ENCODE measurements around the gene SKI.
A peak's percentile ranks its signal among the peaks of the same experiment; 100 is the strongest.

The SKI gene

DNA sequence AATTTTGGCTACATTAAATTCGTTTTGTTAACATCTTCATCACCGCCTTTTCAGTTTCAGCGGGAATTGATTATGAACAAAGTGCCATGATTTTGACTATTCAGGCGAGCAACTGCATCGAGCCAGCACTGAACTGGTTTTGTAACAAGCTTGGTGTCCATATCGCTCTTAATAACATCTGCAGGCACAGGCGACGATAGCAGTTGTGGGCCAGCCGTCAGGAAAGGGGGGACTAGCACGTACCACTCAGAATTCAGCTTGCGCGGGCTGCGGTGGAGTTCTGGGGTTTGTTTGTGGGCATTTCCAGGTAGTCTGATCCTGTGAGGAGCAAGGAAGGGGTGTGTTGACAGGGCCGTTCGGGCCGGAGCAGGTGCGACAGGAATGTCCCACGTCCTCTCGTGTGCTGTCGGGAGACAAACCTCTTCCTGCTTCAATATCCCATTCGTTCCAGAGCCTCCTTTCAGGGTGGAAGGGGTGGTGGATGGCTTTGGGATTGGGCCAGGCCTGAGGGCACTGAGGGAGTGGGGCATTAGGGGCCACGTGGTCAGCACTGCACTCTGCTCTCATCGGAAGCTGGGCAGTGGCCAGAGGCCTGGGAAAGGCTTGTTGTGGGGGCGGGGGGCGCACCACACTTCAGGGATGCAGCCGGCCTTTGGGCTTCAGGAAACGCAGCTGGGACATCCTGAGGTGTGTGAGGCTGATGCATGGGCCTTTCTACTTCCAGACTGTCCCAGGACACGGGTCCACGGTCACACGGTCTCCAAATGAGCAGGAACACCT, 39.1 kb downstream of the SKI start:
- DNase-seq = no peak

DNA sequence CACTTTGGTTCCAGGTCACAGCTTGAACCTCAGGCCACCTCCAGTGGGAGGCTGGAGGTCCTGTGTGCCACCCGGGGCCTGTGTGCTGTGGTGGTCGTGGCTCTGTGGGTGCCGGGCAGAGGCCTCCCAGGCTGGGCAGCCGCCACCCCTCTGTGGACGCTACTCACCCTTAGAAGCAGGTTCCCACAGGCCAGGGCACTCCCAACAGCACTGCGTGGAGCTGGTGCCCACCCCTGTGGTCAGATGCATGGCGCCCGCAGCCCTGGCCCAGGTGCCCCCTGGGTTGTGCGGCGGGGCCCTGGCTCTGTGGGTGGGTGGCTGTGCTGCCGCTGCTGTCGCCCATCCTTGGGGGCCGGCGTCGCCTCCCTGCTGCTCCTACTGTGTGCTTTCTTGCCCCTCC, 39.7 kb downstream of the SKI start:
- DNase-seq = no peak

DNA sequence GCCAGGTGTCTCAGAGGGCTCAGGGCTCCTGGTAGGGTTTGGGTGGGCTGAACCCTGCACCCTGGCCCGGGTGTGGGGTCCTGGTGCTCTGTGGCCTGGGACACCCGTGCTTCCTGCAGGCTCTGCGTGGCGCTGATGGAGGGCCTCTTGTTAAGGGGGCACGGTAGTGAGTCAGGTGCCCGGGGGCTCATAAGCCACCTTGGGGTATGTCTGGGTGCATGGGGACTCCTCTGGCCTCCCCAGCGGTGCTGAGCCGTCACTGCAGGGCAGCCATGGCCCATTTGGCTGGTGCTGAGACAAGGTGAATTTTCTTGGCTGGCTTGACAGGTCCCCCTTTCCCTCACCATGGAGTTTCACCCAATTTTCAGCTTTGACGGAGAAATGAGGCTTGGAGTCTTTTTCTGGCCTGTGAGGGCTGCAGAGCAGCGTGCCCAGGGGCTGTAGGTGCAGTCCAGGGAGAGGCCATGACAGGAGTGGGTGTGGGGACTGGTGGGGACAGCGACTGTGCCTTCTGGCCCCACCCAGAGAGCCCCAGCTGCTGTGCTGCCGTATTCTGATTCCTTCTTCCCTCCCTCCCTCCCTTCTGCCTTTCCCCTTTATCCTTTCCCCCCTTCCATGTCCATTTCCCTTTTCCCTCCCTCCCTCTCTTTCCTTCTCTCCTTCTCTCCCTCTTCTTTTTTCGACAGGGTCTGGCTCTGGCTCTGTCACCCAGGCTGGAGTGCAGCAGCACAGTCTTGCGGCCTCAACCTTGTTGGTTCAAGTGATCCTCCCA, 40.4 kb downstream of the SKI start:
- DNase-seq = no peak

DNA sequence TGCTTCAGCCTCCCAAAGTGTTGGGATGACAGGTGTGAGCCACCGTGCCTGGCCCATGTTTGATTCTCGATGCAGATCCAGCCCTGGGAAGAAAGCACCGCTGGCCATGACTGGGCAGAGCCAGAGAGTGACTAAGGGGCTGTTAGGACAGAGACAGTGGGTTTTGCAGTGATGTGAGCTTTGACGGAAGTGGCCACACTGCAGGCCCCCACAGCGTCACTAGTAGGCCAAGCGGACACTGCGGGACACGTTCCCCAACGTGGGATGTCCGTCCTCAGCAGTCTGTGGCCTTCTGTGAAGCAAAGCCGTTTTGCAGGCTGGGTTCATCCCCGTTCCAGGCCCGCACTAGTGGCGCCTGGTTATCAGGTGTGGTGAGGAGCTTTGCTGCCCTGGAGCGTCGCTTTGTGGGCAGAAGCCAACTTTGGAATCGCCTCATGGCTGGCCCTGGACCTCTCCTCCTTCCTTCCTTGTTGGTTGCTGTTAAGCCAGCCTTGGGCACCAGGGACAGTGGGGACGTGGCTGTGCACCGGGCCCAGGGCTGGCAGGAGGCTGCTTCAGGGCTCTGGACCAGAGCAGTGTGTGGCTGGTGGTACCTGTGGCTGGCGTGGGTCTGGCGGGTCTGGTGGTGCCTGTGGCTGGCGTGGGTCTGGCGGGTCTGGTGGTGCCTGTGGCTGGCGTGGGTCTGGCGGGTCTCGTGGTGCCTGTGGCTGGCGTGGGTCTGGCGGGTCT, 41.2 kb downstream of the SKI start:
- no peak for DNase-seq

DNA sequence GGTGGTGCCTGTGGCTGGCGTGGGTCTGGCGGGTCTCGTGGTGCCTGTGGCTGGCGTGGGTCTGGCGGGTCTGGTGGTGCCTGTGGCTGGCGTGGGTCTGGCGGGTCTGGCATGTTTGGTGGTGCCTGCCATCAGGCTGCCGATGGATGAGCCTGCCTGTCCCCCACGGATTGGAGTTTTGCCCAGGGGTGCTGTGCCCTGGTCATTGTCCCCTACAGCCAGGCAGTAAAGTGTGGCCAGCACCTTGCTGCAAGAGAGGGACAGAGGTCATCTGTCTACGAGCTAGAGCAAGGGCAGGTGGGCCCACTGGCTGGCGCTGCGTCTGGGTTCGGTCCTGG, 41.8 kb downstream of the SKI start:
- no peak for DNase-seq

DNA sequence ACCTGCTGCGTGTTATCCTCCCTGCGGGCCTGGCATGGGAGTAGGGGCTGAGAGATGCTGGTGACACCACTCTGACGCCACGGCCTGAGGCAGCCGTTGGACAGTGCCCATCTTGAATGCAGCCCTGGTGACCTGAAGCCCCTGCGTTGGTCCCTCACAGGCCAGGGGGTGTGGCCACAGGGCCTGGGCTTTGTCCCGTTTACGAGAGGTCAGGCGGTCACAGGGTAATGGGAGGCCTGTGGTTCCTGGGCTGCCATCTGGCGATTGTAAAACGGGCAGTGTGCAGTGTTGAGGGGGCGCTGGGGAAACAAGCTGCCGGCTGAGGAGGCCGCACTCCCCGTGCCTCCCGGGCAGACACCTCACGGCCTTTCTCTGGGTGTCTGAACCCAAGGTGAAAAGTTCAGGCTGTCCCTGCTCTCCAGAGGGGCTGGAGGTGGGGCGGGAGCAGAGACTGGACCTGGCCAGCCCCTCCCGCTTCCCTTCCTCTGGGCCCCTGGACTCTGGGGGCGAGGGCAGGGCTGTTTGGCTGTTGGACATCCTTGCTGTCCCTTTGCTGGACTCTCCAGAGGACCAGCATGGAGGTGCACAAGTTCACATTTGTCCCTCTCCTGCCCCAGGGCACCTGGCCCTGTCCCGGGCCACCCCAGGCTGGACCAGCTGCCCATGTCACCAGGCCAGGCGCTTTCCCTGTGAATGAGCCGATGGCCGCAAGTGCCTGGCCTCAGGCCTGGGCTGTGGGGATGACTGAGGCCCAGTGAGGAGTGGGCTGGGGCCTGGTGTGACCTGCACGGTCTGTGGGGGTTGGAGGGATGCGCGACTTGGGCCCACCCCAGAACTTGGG, 42.4 kb downstream of the SKI start:
- no peak for DNase-seq

DNA sequence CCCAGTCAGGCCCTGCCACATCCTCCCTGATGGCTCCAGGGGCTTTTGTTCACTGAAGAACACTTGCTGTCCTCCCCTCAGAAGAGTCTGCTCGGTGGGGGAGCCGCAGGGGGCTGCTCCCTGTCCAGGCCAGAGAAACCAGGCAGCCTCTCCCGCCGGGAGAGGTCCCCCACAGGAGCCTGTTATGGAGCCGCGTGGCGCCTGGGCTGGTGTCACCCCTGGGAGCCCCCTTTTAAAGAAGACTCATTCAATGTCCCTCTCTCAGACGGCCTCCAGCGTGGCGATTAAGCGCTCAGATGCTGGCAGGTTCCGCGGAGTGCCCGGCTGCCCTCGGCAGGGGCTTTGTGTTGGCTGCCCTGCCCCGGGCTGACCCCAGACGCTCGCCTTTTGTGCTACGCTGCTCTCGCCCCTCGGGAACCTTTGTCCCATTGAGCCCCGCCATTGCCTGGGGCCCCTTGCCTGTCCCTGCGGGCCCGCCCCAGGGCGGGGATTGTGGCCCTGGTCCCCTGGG, 43.1 kb downstream of the SKI start:
- no peak for DNase-seq

DNA sequence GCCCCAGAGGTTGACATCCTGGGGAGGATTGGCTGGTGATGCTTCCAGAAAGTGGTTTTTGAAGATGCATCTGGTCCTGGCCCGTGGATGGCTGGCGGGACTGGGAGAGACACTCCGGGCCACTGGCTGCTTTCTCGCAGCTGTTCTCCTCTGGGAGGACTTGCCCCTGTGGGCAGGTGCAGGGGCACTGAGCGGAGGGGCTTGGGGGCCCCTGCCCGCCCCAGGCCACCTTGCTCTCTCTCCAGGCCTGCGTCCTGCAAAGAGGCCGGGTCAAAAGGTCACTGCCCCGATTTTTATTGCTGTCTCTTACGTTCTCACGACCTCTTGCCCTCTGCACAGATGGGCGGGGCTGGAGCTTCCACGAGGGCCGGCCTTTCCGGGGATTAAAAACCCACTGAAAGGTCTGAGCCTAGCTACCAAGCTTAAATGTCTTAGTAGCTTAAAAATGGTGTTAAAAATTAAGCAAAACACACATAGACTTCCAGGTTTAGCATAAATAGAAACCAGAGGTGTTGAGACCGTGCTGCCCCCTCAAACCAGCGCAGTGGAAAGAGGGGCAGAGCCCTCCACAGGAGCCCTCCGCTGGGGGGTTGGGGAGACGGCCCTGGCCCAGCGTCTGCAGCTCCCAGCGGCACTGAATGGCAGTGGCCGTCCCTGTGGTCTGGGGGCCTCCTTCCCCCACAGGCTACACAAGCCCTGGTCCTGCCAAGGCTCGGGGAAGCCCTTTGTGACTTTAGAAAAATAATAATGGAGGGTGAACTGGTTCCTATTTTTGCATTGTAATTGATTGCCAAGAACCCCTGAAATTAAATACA, 43.9 kb downstream of the SKI start:
- no peak for DNase-seq

DNA sequence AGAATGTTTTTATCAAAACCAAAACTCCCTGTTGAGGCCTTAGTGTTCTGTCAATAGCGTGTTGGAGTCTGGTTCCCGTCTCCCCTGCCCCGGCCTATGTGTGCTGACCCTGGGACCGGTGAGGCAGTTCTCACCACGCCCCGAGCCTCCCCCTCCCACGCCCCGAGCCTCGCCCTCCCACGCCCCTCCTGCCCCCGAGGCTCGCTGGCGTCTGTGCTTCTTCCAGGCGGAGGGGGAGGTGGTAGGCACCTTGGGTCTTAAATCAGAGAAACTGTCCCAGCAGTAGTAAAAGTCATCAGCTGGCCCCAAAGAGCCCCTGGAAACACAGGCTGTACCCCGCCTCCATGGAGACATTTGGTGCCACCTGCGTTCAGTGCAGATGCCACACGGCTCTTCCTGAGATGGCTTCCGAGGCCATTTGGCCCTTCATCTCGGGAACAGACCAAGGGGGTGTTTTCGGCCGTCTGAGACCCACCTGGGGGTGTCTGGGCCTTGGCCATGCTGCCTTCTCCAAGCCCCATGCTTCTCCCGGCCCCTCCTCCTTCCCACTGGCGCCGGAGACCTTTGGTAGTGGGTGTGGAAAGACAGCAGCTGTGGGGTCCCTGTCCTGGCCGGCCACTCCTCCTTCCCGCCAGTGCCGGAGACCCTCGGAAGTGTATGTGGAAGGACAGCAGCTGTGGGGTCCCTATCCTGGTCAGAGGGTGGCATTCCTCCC, 44.7 kb downstream of the SKI start:
- DNase-seq = no peak

DNA sequence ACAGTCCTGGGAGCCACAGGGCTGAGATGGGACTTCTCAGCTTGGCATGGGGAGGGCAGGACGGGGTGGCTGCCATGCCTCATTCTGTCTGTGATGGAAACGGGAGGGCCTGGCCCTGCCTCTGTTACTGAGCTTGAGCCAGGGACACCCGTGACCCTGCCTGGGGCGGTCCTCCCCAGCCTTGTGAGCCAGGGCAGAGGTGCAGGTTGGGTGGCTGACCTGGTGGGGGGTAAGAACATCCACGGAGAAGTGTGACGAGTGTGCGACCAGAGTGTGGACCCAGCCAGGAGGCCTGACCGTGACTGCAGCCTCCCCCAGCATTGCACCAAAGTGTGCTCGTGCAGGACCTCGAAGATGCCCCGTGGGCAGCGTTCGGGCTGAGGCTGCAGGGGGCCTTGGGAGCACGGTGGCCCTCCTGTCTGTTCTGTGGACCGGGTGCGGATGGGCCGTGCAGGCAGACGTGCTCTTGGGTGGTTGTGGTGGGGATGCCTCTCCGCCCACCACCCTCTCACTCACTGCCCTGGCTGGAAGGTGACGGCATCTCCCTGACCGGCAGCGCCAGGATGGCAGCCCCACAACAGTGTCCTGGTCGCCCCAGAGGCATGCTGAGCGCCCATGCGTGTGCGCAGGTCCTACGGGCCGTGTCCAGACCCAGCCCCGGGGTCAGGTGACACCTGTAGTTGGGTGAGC, 45.4 kb downstream of the SKI start:
- DNase-seq = no peak

DNA sequence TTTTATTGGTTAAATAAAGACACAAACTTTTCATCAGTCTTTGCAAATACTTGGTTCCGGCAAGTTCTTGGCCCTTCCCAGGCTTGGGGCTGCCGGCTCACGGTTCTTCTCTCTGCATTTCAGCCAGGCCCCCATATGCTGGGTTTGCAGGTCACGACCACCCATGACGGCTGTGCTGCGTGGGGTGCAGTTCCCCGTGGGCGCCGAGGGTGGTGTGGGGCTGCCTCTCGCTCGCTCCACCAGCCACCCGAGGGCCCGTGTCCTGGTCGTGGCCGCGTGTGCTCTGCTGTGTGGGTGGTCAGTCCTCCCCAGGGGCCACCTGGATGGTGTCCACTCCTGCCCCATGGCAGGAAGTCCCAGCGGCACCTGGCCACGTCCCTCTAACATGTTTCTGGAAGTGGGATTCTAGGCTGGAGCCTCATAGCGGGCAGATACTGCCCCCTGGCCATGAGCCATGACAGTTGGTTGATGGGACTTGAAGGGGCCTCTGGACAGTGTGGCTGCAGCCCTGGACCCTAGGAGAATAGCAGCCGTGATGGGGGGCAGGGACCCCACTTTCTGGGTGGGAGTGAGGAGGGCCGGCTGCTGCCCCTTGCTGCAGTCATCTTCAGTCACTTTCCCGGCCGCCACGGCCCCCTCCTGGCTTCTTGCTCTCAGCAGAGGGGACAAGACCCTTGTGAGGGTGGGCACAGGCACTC, 46.3 kb downstream of the SKI start:
- no peak for DNase-seq

DNA sequence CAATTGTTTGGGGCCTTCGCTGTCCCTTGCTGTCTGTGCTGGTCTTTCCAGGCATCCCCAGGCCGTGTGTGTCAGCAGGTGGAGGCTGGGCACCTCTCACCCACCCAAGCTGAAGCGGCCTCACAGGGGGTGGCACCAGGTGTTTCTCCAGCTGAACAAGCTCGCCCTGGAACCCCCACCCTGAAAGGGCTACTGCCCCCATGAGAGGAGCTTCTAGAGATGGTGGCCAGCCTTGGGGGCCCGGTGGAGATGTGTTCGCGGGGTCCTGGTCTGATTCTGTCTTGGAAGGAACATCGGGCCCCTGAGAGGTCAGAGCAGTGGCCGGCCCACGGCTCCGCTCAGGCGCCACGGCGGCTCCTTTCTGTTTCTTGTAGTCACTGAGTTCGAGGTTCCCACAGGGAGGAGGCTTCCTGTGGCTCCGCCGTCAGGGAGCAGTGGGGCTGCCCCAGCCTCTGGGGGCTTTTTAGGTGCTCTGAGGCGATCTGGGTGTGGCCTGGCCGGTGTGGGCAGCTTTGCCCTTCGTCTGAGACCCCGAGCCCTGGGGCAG, 46.9 kb downstream of the SKI start:
- DNase-seq = no peak

DNA sequence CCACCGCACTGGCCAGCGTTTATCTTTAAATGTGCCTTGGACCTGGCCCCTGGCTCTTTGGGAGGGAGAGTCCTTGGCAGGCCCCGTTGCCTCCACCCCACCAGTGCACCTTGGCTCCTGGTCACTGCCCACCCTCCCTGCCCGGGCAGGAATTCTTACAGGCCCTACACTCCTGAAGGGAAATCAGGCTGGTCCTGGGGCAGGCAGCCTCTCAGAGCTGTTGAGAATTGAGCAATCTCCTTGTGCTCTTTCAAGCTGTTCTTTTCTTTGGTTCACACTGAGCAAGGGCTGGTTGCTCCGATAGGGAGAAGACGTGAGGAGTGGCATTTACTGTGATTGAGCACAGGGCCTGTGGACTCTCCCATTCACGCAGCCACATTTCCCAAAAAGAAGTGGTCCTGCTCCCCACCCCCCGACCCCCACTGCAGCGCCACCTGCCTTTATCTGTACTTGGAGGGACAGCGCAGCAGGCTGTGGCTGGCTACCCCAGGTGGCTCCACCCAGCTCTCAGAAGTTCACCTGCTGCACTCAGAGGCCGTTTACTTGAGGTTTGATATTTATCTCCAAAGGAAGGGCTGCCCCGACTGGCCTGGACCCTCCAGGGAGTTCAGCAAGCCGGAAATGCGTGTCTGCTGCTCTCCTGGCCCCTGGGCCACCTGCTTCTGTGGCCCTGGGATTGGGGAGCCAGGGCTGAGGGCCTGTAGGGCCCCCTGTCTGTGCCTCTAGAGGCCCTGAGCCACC, 47.8 kb downstream of the SKI start:
- no peak for DNase-seq

DNA sequence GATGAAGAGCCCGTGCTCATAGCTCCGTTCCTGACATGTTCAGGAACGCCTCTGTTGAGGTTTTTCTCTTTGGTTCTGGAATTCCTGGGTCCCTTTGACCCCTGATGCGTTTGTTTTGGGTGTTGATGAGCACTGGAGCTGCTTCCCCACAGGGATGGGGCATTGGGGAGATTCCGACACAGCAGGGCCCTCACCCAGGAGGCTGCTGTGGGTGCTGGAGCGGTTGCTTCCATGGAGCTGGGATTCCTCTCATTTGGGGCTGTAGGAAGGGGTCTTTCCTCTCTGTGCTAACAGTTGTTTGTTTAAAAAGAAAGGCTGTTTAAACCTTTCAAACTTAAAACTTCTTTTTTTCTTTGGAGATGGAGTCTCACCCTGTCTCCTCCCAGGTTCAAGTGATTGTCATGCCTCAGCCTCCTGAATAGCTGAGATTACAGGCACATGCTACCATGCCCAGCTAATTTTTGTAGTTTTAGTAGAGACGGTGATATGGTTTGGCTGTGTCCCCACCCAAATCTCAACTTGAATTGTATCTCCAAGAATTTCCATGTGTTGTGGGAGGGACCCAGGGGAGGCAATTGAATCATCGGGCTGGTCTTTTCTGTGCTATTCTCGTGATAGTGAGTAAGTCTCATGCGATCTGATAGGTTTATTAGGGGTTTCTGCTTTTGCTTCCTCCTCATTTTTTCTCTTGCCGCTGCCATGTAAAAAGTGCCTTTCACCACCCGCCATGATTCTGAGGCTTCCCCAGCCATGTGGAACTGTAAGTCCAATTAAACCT, 48.9 kb downstream of the SKI start:
- DNase-seq = peak; percentile 32

DNA sequence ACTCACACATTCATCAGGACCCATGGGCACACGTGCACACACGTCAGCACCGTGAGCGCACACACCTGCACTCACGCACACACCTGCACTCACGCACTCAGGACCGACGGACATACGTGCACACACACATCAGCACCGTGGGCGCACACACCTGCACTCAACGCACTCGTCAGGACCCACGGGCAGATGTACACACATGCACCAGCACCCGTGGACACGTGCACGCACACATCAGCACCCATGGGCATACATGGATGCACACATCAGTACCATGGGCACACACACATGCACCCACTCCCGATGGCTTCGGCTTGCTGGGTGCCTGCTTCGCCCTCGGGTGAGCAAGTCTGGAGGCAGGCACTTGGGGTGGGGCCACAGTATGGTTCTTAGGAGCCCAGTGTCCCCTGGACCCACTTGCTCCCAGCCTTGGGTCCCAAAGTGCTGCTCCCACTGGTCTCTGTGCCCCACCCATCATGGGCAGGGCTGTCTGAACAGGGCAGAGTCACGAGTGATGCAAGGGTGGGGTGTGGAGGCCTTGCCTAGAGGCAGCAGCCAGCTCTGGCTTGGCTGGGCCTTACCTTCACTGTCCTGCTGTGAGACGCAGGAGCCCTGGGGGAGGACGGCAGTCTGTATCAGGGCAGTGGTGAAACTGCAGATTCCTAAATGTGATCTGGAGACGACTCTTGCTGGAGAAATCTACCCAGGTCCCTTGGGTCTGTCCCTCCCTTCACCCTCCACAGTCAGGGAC, 49.8 kb downstream of the SKI start:
- no peak for DNase-seq

DNA sequence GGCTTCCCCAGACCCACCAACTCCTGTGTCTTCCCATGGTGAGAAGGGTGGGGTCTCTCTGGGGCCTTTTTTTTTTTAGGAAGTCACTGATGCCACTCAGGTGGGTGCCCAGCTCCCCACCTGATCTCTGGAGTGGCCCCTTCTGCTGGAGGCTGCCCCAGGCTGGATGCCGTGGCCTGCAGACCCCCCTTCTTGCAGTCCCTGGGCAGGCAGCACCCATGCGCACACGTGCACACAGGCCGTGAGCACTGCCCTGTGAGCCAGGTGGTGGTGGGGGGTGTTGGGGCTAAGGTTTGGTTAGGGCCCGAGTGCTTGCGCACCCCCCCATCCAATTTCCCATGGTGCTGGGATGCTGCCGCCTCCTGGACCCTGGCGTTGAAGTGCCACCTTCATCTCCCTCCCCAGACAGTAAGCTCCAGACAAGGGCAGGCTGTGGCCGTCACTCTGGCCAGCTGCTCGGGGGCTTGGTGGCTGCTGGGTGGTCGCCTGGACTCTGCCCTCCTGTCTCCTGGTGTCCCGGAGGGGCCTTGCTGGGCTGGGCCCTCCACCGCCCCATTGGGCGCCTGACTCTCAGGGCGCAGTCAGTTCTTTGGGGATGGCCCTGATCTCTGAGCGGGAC, 50.6 kb downstream of the SKI start:
- no peak for DNase-seq

DNA sequence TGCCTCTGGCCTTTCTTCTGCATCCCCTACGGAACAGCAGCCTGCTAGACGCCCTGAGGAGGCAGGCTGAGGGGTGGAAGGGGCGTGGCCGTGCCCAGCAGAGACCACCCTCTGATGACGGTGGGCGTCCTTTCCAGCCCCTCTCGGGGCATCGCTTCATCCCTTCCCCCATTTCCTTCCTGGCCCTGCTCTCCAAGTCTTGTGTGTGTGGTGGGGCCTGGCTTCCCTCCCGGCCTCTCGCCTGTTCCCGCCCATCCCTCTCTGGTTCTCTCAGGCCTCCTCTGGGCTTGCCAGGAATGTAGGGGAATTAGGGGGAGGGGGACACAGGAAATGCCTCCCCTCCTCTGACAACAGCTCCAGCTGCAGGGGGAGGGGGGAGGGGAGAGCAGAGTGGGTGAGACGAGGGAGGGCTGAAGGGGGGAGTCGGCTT, 51.1 kb downstream of the SKI start:
- DNase-seq = peak; percentile 85

Data from NCI-H226 (cell line).